ENCODE data around the gene VSIG1. TPM values are rescaled to one million over a fixed set of nuclear protein-coding genes. Genes with fewer than 3 reads are reported as not detected.

VSIG1 gene
- total RNA-seq, 1 donor from 2014 or later = not detected

GRCh38 chrX:108059801-108060200 is 14.9 kb downstream of the VSIG1 start:
- no peaks in the 10 kb centered on the region for H3K4me1 ChIP-seq (ENCODE audit: control insufficient read depth in 3 of 3, insufficient read depth in 3 of 3, low read length in 3 of 3)
- no peak overlapping the region for H3K27ac ChIP-seq (ENCODE audit: low read depth, low read length)
- H3K9me3 ChIP-seq (ENCODE audit: control insufficient read depth in 3 of 3, low read length in 3 of 3) = no peaks in the 10 kb centered on the region
- H3K4me3 ChIP-seq (ENCODE audit: low read length in 3 of 3) = no peak overlapping the region
- H3K9ac ChIP-seq (ENCODE audit: low read depth in 1 of 3, low read length in 3 of 3) = no peak overlapping the region
- peaks cover 0 to 4% (median 0%) of the 10 kb centered on the region in 3 donors for H3K27me3 ChIP-seq (ENCODE audit: control insufficient read depth in 3 of 3, insufficient read depth in 3 of 3, low read length in 3 of 3)
- no peaks in the 10 kb centered on the region for H3K36me3 ChIP-seq (ENCODE audit: control insufficient read depth in 3 of 3, insufficient read depth in 3 of 3, low read length in 3 of 3)

DNA sequence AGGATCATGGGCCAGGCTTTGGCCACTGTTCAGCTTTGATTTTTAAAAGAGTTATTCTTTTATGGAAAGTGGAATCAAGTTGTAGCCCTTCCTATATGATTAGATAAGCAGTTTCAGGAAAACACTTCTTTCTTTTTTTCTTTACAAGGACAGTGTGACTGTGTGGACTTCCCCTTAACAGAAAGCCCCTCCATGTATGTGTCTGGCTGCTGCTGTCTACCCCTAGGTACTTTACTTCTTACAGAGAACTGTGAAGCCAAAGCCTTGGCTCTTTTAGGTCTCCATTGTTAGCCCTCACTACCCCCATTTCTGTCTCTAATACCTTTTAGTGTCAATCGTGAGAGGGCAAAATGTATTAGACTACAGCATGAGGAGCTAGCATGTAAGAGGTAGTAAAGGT is 19.1 kb downstream of the VSIG1 start:
- no peak overlapping the region for H3K9ac ChIP-seq (ENCODE audit: low read depth in 1 of 3, low read length in 3 of 3)
- no peaks in the 10 kb centered on the region for H3K36me3 ChIP-seq (ENCODE audit: control insufficient read depth in 3 of 3, insufficient read depth in 3 of 3, low read length in 3 of 3)
- H3K4me3 ChIP-seq (ENCODE audit: low read length in 3 of 3) = no peak overlapping the region
- no peak overlapping the region for H3K27ac ChIP-seq (ENCODE audit: low read depth, low read length)
- H3K27me3 ChIP-seq (ENCODE audit: control insufficient read depth in 3 of 3, insufficient read depth in 3 of 3, low read length in 3 of 3) = peaks cover 0 to 14% (median 0%) of the 10 kb centered on the region in 3 donors
- no peaks in the 10 kb centered on the region for H3K9me3 ChIP-seq (ENCODE audit: control insufficient read depth in 3 of 3, low read length in 3 of 3)
- no peaks in the 10 kb centered on the region for H3K4me1 ChIP-seq (ENCODE audit: control insufficient read depth in 3 of 3, insufficient read depth in 3 of 3, low read length in 3 of 3)

- H3K9ac ChIP-seq (ENCODE audit: low read depth in 1 of 3, low read length in 3 of 3) = no peak overlapping the region
- no peak overlapping the region for H3K4me3 ChIP-seq (ENCODE audit: low read length in 3 of 3)
- no peak overlapping the region for H3K27ac ChIP-seq (ENCODE audit: low read depth, low read length)
- H3K36me3 ChIP-seq (ENCODE audit: control insufficient read depth in 3 of 3, insufficient read depth in 3 of 3, low read length in 3 of 3) = no peaks in the 10 kb centered on the region
- no peaks in the 10 kb centered on the region for H3K9me3 ChIP-seq (ENCODE audit: control insufficient read depth in 3 of 3, low read length in 3 of 3)
- no peaks in the 10 kb centered on the region for H3K4me1 ChIP-seq (ENCODE audit: control insufficient read depth in 3 of 3, insufficient read depth in 3 of 3, low read length in 3 of 3)
- H3K27me3 ChIP-seq (ENCODE audit: control insufficient read depth in 3 of 3, insufficient read depth in 3 of 3, low read length in 3 of 3) = peaks cover 0 to 17% (median 0%) of the 10 kb centered on the region in 3 donors
Observed at GRCh38 chrX:108064613-108065012, 19.7 kb downstream of the VSIG1 start.

DNA sequence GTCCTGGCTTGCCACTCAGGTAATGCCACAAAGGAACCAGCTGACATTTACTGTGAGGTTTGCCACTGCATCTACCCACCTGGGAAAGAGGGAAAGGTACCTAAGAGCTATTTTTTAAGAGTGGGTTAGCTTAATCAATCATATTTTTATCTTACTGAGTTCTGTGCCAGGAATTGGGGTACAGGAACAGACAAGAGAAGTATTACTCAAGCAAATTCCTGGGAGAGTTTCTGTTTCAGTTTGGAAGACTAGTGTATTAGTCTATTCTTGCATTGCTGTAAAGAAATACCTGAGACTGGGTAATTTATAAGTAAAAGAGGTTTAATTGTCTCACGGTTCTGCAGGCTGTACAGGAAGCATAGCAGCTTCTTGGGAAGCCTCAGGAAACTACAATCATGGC is 23.3 kb downstream of the VSIG1 start:
- no peak overlapping the region for H3K4me3 ChIP-seq (ENCODE audit: low read length in 3 of 3)
- H3K36me3 ChIP-seq (ENCODE audit: control insufficient read depth in 3 of 3, insufficient read depth in 3 of 3, low read length in 3 of 3) = no peaks in the 10 kb centered on the region
- no peak overlapping the region for H3K9ac ChIP-seq (ENCODE audit: low read depth in 1 of 3, low read length in 3 of 3)
- no peak overlapping the region for H3K27ac ChIP-seq (ENCODE audit: low read depth, low read length)
- no peaks in the 10 kb centered on the region for H3K9me3 ChIP-seq (ENCODE audit: control insufficient read depth in 3 of 3, low read length in 3 of 3)
- H3K27me3 ChIP-seq (ENCODE audit: control insufficient read depth in 3 of 3, insufficient read depth in 3 of 3, low read length in 3 of 3) = peaks cover 0 to 16% (median 0%) of the 10 kb centered on the region in 3 donors
- no peaks in the 10 kb centered on the region for H3K4me1 ChIP-seq (ENCODE audit: control insufficient read depth in 3 of 3, insufficient read depth in 3 of 3, low read length in 3 of 3)

GRCh38 chrX:108070891-108071290 is 26.0 kb downstream of the VSIG1 start:
- Histone ChIP-seq H3K4me1 (ENCODE audit: control insufficient read depth in 3 of 3, insufficient read depth in 3 of 3, low read length in 3 of 3) (no peaks in the 10 kb centered on the region), H3K27ac (ENCODE audit: low read depth, low read length) (no peak overlapping the region), H3K27me3 (ENCODE audit: control insufficient read depth in 3 of 3, insufficient read depth in 3 of 3, low read length in 3 of 3) (peaks cover 0 to 15% (median 0%) of the 10 kb centered on the region in 3 donors), H3K9me3 (ENCODE audit: control insufficient read depth in 3 of 3, low read length in 3 of 3) (no peaks in the 10 kb centered on the region), H3K4me3 (ENCODE audit: low read length in 3 of 3) (no peak overlapping the region), H3K36me3 (ENCODE audit: control insufficient read depth in 3 of 3, insufficient read depth in 3 of 3, low read length in 3 of 3) (no peaks in the 10 kb centered on the region), H3K9ac (ENCODE audit: low read depth in 1 of 3, low read length in 3 of 3) (no peak overlapping the region)

DNA sequence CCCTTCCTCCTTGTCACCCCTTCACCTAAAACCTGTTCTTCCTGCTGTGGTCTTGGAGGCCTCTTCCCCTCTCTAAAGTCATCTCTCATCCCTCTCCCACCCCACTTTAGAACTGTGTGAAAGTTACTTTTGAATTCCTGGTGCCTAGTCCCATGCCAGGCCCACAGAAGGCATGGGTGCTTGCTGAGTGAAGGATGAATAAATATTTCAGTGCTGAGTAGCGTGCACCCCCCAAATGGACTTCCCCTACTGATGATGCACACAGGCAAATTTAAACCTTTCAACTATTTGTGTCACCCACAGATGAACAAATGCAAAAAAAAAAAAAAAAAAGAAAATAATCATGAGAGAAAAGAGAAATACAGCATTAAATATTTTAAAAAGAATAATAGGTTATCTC is 26.7 kb downstream of the VSIG1 start:
- H3K27me3 ChIP-seq (ENCODE audit: control insufficient read depth in 3 of 3, insufficient read depth in 3 of 3, low read length in 3 of 3) = peaks cover 0 to 14% (median 0%) of the 10 kb centered on the region in 3 donors
- H3K9ac ChIP-seq (ENCODE audit: low read depth in 1 of 3, low read length in 3 of 3) = no peak overlapping the region
- H3K36me3 ChIP-seq (ENCODE audit: control insufficient read depth in 3 of 3, insufficient read depth in 3 of 3, low read length in 3 of 3) = no peaks in the 10 kb centered on the region
- no peak overlapping the region for H3K4me3 ChIP-seq (ENCODE audit: low read length in 3 of 3)
- H3K4me1 ChIP-seq (ENCODE audit: control insufficient read depth in 3 of 3, insufficient read depth in 3 of 3, low read length in 3 of 3) = no peaks in the 10 kb centered on the region
- H3K27ac ChIP-seq (ENCODE audit: low read depth, low read length) = no peak overlapping the region
- no peaks in the 10 kb centered on the region for H3K9me3 ChIP-seq (ENCODE audit: control insufficient read depth in 3 of 3, low read length in 3 of 3)

- H3K4me1 ChIP-seq (ENCODE audit: control insufficient read depth in 3 of 3, insufficient read depth in 3 of 3, low read length in 3 of 3) = no peaks in the 10 kb centered on the region
- no peaks in the 10 kb centered on the region for H3K36me3 ChIP-seq (ENCODE audit: control insufficient read depth in 3 of 3, insufficient read depth in 3 of 3, low read length in 3 of 3)
- H3K9ac ChIP-seq (ENCODE audit: low read depth in 1 of 3, low read length in 3 of 3) = no peak overlapping the region
- peaks cover 0 to 8% (median 0%) of the 10 kb centered on the region in 3 donors for H3K27me3 ChIP-seq (ENCODE audit: control insufficient read depth in 3 of 3, insufficient read depth in 3 of 3, low read length in 3 of 3)
- no peaks in the 10 kb centered on the region for H3K9me3 ChIP-seq (ENCODE audit: control insufficient read depth in 3 of 3, low read length in 3 of 3)
- H3K27ac ChIP-seq (ENCODE audit: low read depth, low read length) = no peak overlapping the region
- H3K4me3 ChIP-seq (ENCODE audit: low read length in 3 of 3) = no peak overlapping the region
Observed at GRCh38 chrX:108072746-108073145, 27.9 kb downstream of the VSIG1 start.

GRCh38 chrX:108081110-108081509 is 36.2 kb downstream of the VSIG1 start:
- Histone ChIP-seq H3K4me1 (ENCODE audit: control insufficient read depth in 3 of 3, insufficient read depth in 3 of 3, low read length in 3 of 3) (no peaks in the 10 kb centered on the region), H3K4me3 (ENCODE audit: low read length in 3 of 3) (no peak overlapping the region), H3K9ac (ENCODE audit: low read depth in 1 of 3, low read length in 3 of 3) (no peak overlapping the region), H3K9me3 (ENCODE audit: control insufficient read depth in 3 of 3, low read length in 3 of 3) (no peaks in the 10 kb centered on the region), H3K27ac (ENCODE audit: low read depth, low read length) (no peak overlapping the region), H3K36me3 (ENCODE audit: control insufficient read depth in 3 of 3, insufficient read depth in 3 of 3, low read length in 3 of 3) (peaks cover 0 to 6% (median 0%) of the 10 kb centered on the region in 3 donors), H3K27me3 (ENCODE audit: control insufficient read depth in 3 of 3, insufficient read depth in 3 of 3, low read length in 3 of 3) (peaks cover 0 to 4% (median 0%) of the 10 kb centered on the region in 3 donors)

- Histone ChIP-seq H3K9ac (ENCODE audit: low read depth in 1 of 3, low read length in 3 of 3) (no peak overlapping the region), H3K4me1 (ENCODE audit: control insufficient read depth in 3 of 3, insufficient read depth in 3 of 3, low read length in 3 of 3) (peaks cover 2 to 6% (median 5%) of the 10 kb centered on the region in 3 donors), H3K27ac (ENCODE audit: low read depth, low read length) (no peak overlapping the region), H3K9me3 (ENCODE audit: control insufficient read depth in 3 of 3, low read length in 3 of 3) (no peaks in the 10 kb centered on the region), H3K27me3 (ENCODE audit: control insufficient read depth in 3 of 3, insufficient read depth in 3 of 3, low read length in 3 of 3) (no peaks in the 10 kb centered on the region), H3K4me3 (ENCODE audit: low read length in 3 of 3) (no peak overlapping the region), H3K36me3 (ENCODE audit: control insufficient read depth in 3 of 3, insufficient read depth in 3 of 3, low read length in 3 of 3) (peaks cover 0 to 14% (median 3%) of the 10 kb centered on the region in 3 donors)
Observed at GRCh38 chrX:108087792-108088191, 42.9 kb downstream of the VSIG1 start.

GRCh38 chrX:108088511-108088910 is 43.6 kb downstream of the VSIG1 start:
- H3K27ac ChIP-seq (ENCODE audit: low read depth, low read length) = no peak overlapping the region
- no peak overlapping the region for H3K4me3 ChIP-seq (ENCODE audit: low read length in 3 of 3)
- no peaks in the 10 kb centered on the region for H3K27me3 ChIP-seq (ENCODE audit: control insufficient read depth in 3 of 3, insufficient read depth in 3 of 3, low read length in 3 of 3)
- H3K4me1 ChIP-seq (ENCODE audit: control insufficient read depth in 3 of 3, insufficient read depth in 3 of 3, low read length in 3 of 3) = peaks cover 2 to 6% (median 5%) of the 10 kb centered on the region in 3 donors
- H3K9me3 ChIP-seq (ENCODE audit: control insufficient read depth in 3 of 3, low read length in 3 of 3) = no peaks in the 10 kb centered on the region
- peaks cover 0 to 14% (median 3%) of the 10 kb centered on the region in 3 donors for H3K36me3 ChIP-seq (ENCODE audit: control insufficient read depth in 3 of 3, insufficient read depth in 3 of 3, low read length in 3 of 3)
- no peak overlapping the region for H3K9ac ChIP-seq (ENCODE audit: low read depth in 1 of 3, low read length in 3 of 3)

All from skeletal muscle tissue (tissue), 4 donors.